GM12872 (cell line): ENCODE data around the gene CCDC152.

Source experiments
- TF ChIP-seq, protein P1 (sequence below): IDR thresholded peaks from 3 replicates; pipeline ENCODE4 v1.5.1; 2011; ENCODE audit warnings: low read depth, mild to moderate bottlenecking, low read length, moderate library complexity; ENCODE audit not compliant: insufficient read depth

Gene CCDC152

GRCh38 chr5:42807722-42808447, 51.3 kb downstream of the CCDC152 start:
- TF ChIP-seq, protein P1, sequence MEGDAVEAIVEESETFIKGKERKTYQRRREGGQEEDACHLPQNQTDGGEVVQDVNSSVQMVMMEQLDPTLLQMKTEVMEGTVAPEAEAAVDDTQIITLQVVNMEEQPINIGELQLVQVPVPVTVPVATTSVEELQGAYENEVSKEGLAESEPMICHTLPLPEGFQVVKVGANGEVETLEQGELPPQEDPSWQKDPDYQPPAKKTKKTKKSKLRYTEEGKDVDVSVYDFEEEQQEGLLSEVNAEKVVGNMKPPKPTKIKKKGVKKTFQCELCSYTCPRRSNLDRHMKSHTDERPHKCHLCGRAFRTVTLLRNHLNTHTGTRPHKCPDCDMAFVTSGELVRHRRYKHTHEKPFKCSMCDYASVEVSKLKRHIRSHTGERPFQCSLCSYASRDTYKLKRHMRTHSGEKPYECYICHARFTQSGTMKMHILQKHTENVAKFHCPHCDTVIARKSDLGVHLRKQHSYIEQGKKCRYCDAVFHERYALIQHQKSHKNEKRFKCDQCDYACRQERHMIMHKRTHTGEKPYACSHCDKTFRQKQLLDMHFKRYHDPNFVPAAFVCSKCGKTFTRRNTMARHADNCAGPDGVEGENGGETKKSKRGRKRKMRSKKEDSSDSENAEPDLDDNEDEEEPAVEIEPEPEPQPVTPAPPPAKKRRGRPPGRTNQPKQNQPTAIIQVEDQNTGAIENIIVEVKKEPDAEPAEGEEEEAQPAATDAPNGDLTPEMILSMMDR: no peak

DNA sequence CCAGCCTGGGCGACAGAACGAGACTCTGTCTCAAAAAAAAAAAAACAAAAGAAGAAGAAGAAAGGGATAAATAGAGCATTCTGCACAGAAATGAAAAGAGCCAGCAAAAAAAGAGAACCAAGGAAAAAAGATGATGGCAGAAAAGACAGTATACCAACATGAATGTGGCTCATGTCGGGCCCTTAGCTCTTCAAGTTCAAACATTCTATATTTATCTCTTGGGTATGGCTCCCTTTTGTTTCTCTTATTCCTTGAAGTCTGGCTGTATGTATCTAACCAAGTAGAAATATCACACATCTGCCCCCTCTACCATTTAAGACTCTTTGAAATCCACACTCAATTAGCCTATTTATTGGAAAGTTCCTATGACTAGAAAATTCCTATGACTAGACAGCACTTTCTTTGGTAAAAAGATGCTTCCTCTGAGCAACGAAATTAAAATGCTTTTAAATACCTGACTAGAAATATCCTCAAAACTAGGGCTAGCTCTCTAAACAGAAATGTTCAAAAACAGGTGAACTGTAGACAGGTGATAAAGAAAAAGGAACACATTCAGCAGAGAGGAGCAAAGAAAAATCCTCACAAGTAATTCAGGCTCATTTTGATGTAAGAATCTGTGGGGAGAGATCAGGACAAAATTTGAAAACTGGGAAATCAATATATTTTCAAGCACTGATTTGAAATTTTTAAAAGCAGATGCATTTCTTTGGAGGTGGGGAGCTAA, 52.4 kb downstream of the CCDC152 start:
- TF ChIP-seq, protein P1: no peak

GRCh38 chr5:42810834-42811590, 54.4 kb downstream of the CCDC152 start:
- TF ChIP-seq, protein P1: no peak

DNA sequence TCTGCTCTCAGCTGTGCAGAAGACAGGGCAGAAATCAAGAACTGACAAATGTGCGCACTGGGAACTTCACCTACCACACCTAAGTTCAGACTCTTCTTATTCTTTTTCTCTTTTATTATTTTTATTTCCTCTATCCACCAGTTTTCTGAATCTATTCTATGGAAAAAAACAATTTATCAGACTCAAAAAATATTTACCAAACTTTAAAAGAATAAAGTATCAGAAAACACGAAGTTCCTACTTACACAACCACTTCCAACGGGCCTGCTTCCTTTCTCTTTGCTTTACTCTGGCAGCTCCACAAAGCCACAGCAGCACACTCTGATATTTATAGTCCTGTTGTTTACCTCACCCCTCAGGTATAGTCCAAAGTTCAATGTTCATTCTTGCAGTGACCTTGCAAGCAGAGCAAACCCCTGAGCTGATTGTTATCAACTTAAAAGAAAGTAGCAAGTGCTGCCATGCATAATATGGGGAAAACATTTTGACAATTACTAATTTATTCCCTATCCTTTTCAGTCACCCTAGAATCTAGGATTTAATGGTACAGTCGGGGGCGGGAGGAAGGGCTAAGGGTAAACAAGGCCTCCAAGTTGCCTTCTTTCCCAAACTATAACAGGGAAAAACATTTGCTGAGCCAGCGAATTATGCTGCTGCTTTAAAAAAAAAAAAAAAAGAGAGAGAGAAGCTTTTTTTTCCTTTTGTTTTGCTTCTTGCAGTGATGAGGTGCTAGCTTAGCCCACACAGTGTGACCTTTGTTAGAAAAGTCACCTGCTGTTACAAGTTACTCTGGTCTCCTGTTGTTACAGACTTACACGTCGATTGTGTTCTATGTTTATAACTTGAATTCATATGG, 55.2 kb downstream of the CCDC152 start, which contains the start of gene SELENOP:
Gene SELENOP (minus strand): TSS at position 302 of the 856 bp plus-strand sequence. CDS start 3,539 bp downstream, outside the sequence.
- TF ChIP-seq, protein P1: no peak

- TF ChIP-seq, protein P1: no peak
These were observed 56.0 kb downstream of the CCDC152 start for GRCh38 chr5:42812620-42813019.

DNA sequence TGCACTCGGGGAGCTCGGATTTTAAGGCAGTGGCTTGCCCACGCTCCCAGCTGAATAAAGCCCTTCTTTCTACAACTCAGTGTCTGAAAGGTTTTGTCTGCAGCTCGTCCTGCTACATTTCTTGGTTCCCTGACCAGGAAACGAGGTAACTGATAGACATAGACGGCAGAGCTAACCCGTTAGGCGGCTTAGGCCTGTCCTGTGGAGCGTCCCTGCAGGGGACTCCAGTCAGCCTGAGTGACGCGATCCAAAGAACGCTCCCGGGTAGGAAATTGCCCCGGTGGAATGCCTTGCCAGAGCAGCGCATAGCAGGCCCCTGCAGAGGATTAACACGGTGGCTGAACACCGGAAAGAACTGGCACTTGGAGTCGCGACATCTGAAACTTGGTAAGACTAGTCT, 56.9 kb downstream of the CCDC152 start:
- TF ChIP-seq, protein P1: no peak
